ENCODE data around the gene MAML3.
A peak's percentile ranks its signal among the peaks of the same experiment; 100 is the strongest.

The MAML3 gene

GRCh38 chr4:140153718-140154571 is at the start of gene MAML3:
MAML3 (minus strand) TSS chr4:140154184; CDS start chr4:140153327, 857 bp downstream.
- peak; percentile 96 for DNase-seq

GRCh38 chr4:140198942-140199341 is 45.0 kb upstream of the MAML3 start:
- no peak for DNase-seq

GRCh38 chr4:140195806-140196205 is 41.8 kb upstream of the MAML3 start:
- no peak for DNase-seq

GRCh38 chr4:140189805-140190204 is 35.8 kb upstream of the MAML3 start:
- no peak for DNase-seq

GRCh38 chr4:140188975-140189374 is 35.0 kb upstream of the MAML3 start:
- no peak for DNase-seq

GRCh38 chr4:140187316-140187695 is 33.3 kb upstream of the MAML3 start:
- DNase-seq: no peak

GRCh38 chr4:140186651-140187315 is 32.8 kb upstream of the MAML3 start:
- DNase-seq: no peak

GRCh38 chr4:140186082-140186438 is 32.1 kb upstream of the MAML3 start:
- DNase-seq: no peak

- DNase-seq: no peak
Measured at GRCh38 chr4:140185412-140186081, 31.6 kb upstream of the MAML3 start.

GRCh38 chr4:140183270-140183669 is 29.3 kb upstream of the MAML3 start:
- DNase-seq: no peak

- DNase-seq: no peak
Measured at GRCh38 chr4:140180577-140180976, 26.6 kb upstream of the MAML3 start.

GRCh38 chr4:140176735-140177134 is 22.8 kb upstream of the MAML3 start:
- DNase-seq: no peak

- no peak for DNase-seq
Measured at GRCh38 chr4:140174543-140174942, 20.6 kb upstream of the MAML3 start.

GRCh38 chr4:140172960-140173359 is 19.0 kb upstream of the MAML3 start:
- no peak for DNase-seq

GRCh38 chr4:140170299-140170698 is 16.3 kb upstream of the MAML3 start:
- no peak for DNase-seq

- no peak for DNase-seq
Measured at GRCh38 chr4:140168936-140169335, 15.0 kb upstream of the MAML3 start.

- DNase-seq: no peak
Measured at GRCh38 chr4:140168474-140168873, 14.5 kb upstream of the MAML3 start.

GRCh38 chr4:140163029-140163810 is 9.2 kb upstream of the MAML3 start:
- DNase-seq: no peak

- no peak for DNase-seq
Measured at GRCh38 chr4:140162596-140162995, 8.6 kb upstream of the MAML3 start.

- no peak for DNase-seq
Measured at GRCh38 chr4:140158365-140159030, 4.5 kb upstream of the MAML3 start.

GRCh38 chr4:140157341-140157740 is 3.4 kb upstream of the MAML3 start:
- no peak for DNase-seq

- DNase-seq: no peak
Measured at GRCh38 chr4:140156529-140157171, 2.7 kb upstream of the MAML3 start.

Measured in right forelimb (tissue), 1 donor.